ENCODE data around the gene CALCA.

CALCA gene

GRCh38 chr11:14942745-14943144 lies 29.4 kb downstream of the CALCA start:
- no peak for DNase-seq

- no peak for DNase-seq
These were observed 33.2 kb downstream of the CALCA start for GRCh38 chr11:14938936-14939335.

GRCh38 chr11:14934641-14935351 lies 37.4 kb downstream of the CALCA start:
- DNase-seq, result no peak

- no peak for DNase-seq
These were observed 39.7 kb downstream of the CALCA start for GRCh38 chr11:14932447-14932846.

- DNase-seq, result no peak
These were observed 41.8 kb downstream of the CALCA start for GRCh38 chr11:14930369-14930768.

GRCh38 chr11:14927146-14927545 lies 45.0 kb downstream of the CALCA start:
- DNase-seq, result no peak

GRCh38 chr11:14924318-14924717 lies 47.8 kb downstream of the CALCA start:
- DNase-seq, result no peak
